GDM1 (cell line): ENCODE results near the gene ABI1.

Experiments used
- DNase-seq: peaks from one replicate; lab custom pipeline; 2025; lab: John Stamatoyannopoulos, UW

Gene ABI1

DNA sequence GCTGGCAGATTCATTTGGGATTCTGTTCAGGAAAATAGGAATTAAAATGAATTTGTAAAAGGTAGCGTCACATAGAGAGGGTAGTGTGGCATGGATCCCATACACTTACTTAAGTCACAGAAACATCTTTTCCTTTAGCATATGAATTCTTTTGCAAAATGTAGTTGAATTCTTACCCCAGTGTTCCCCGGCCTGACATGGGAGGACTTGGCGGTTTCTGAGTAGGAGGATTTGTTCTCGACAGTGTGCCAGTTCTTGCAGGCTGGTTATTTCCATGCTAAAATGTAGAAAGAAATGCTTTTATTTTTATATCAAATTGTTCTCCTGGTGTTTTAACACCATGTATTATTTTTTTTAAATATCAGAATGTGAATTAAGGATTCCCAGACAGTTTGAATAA is 90.7 kb downstream of the ABI1 start:
- DNase-seq, result no peak

DNA sequence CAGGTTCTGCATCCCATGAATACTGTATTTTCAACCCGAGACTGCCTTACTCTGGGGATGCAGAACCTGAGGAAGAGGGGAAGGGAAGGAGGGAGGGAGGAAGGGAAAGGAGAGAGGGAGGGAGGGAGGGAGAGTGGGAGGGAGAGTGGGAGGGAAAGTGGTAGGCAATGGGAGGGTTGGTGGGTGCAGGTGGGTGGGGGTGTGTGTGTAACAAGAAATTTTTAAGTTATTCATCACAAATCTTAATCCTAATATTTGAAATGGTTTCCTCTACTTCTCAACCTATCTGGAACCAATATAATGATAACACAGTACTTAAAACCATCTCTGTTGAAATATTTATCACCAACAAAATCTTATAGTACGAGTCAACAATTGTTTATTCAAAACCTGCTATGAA is 95.2 kb downstream of the ABI1 start:
- no peak for DNase-seq

DNA sequence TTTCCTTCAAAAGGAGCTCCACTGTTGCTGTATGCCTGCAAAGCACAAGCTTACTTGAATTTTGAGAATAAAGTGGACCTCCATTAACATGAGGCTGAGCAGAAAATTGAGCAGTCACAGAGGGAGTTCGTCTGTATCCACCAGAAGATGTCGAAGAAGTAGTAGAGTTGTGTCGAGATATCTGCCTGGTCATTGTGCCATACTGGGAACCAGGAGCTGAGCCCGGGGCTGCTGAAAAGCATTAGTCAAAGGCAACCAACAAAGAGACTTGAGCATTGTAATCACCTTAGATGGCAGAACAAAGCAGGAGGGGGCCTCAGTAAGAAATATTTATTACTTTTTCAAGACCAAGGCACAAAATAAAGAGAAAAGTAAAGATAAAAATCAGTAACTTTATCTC is 101.8 kb downstream of the ABI1 start:
- DNase-seq, result no peak

DNA sequence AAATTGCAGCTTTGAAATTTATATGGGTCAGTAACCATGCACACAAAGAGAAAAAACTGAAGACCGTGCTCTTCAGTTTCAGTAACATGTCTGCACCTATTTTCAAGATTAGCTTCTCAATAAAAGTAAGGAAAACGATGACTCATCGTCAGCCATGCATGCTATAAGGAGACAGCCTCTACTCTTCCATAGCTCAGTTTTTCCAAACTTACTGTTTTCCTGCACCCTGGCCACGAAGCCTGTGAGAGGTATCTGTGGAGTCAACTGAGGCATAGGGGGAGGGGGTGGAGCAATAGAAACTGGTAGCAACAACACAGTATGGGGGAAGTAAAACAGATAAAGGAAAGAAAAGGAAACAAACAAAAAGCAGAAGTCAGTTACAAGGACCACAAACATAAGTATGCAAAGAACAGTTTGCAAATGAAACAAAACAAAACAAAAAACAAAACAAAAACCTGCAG is 105.3 kb downstream of the ABI1 start:
- DNase-seq, result no peak

DNA sequence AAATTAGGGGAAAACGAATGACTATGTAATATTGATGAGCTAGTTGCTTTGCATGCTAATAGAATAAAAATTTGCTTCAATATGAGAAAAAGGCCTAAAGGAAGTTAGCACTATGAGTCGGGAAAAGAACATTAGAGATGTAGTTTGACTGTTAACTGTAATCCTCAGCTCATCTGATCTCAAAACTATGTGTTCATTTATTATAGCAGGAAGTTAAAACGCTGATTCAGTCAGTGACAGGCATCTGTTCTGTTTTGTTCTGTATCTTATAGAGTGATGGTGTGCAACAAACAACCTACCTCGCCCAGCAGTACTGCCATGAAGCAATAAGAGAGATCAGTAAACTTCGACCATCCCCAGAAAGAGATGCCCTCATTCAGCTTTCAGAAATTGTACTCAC is 114.7 kb downstream of the ABI1 start:
- no peak for DNase-seq

DNA sequence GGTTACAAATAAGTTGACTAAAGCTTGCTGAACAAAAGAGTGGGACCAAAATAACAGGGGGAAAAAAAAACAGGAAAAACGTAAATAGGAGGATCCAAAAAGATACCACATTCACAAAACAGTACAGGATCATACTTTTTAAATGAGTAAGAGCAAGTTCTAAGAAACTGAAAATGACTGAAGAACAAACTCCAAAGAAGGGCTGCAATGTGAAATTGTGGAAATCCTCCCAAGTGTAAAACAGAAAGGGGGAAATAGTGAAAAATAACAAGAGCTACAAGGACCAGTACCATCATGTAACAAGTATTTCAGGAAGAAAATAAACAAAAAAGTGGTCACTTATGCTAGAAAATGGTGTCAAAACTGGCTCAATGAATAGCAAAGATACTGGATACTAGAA is 116.9 kb downstream of the ABI1 start:
- no peak for DNase-seq

DNA sequence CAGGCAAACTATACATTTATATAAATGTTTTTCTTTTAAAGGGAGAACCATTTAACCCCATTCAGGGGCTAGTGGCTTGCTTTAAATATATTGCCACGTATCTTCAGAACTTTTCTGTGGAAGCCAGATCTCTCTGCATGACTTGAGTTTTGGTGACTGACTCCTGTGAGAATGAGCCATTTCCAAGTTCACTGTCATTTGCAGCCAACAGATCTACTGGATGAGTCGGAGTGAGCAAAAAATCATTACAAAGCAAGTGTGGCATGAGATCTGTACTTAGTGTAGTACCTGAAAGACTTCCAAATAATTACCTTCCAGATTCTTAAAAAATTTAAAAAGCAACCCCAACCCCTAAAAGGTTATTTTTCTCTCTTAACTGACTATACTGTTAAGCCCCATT is 117.7 kb downstream of the ABI1 start:
- no peak for DNase-seq

DNA sequence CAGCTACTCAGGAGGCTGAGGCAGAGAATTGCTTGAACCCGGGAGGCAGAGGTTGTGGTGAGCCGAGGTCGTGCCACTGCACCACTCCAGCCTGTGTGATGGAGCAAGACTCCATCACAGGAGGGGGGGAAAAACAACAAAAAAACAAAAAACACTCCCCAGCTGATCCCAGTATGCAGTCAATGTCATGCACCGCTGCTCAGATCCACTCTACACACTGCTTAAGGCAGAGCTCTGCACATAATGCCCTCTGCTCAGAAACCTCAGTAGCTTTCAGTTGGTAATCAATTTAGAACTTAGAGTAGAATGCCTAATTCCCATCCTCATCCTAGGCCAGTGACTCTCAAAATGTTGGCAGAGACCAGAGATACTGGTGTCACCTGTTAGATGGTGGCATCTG is 119.4 kb downstream of the ABI1 start:
- no peak for DNase-seq

DNA sequence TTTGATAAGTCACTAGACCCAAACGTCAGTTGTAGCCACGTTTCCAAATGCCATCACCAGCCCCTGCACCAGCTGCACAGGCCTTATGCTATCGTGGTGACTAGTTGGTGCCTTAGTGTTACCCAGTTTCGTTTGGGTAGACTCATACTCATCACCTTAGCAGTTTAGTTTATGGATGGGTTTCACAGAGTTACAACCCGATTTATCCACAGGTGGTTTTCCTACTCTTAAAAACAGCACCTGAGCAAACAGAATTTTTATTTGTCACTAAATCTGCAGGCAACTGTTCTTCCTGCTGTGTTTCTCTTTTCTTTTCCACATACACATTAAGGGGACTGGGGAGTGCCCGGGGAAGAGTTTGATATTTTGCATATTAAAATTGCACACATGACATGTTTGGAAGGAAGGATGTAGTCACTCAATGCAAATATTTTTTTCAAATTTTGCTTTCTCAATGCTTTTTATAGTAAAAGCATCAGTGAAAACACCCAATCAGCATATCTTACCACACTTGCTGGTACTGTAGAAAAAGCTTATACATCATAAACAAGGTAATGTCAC is 121.6 kb downstream of the ABI1 start:
- no peak for DNase-seq

DNA sequence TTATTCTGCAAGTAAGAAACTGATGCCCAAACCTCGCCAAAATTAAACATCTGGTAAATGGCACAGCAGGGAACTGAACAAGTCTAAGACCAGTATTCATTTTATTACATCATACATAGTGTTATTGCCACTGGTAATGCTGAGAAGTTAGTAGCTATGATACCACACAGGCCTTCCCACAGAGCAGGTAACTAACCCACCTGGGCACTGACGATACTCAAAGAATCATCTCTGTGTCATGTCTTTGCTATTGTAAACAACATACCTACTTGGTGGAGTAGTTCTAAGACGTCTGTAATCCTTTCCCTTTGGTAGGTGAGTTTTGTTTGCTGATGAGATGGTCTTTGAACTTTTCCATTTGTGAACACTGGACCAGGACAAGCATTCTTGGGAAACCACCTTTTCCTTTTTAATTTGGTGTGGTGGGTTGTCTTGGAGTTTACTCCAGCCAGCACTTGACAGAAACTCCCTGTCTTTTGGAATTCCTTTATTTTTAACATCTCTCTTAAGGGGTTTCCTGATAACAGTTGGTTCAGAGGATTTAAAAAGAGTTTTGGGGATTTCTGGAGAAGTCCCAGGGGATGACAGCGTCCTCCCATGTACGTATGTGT is 122.4 kb downstream of the ABI1 start:
- DNase-seq, result no peak

DNA sequence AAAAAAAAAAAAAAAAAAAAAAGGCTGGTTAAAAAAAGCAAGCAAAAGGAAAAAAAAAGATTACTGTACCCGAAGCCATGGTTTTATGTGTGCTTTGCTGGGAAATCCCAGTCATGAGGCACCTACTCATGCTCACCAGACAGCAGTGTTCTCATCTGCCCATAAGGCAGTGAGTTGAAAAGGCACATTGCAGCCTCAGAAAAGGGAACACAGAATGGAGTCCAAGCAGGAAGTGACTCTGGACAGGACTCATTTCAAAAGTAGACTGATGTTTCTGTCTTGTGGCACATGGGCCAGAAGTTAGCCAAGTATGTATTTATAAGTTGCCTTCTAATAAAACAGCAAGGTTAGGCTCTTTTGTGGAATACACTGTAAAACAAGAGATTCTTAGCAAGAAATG is 123.0 kb downstream of the ABI1 start:
- no peak for DNase-seq

DNA sequence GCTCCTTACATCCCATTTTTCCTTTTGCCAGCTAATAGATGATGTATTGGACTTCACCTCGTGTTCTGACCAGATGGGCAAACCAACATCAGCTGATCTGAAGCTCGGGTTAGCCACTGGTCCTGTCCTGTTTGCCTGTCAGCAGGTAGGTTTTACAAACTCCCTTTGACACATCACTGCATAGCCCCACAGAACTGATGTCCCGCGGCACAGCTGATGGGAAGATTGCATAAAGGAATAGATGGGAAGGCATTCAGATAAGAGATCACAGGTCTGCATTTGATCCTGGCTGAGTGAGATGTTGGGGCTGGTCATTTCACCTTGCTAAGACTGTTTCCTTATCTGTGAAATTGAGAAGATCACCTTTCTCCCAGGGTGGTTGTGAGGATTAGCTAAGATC is 125.3 kb downstream of the ABI1 start:
- DNase-seq, result no peak

DNA sequence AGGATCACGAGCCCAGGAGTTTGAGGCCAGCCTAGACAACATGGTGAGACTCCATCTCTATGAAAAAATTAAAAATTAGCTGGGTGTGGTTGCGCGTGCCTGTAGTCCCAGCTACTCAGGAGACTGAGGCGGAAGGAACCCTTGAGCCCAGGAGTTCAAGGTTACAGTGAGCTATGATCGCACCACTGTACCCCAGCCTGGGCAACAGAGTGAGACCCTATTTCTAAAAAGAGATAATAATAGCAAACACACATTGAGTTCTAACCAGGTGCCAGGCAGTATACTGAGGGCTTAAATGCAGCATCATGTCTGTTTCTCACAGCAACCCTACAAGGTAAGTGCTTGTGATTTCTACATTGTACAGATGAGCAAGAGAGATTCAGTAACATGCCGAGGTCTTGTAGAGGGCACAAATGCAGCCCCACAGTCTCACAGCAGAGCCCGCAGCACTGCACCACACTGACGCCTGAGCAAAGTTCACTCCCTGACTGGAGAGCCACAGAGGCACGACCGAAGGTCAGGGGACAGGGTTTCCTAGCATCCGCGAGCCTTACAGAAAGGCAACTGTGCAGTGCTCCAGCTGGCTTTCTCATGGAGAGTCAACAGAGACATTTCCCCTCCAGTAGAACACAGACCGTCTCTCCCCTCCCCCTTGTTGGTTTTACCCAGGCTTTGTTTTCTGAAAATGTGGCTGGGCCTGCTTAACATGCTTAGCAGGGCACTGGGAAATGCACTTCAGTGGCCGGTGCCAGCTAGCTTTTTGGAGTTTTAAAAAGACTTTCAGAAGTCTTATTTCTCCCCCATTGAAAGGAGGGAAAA is 126.8 kb downstream of the ABI1 start:
- no peak for DNase-seq

DNA sequence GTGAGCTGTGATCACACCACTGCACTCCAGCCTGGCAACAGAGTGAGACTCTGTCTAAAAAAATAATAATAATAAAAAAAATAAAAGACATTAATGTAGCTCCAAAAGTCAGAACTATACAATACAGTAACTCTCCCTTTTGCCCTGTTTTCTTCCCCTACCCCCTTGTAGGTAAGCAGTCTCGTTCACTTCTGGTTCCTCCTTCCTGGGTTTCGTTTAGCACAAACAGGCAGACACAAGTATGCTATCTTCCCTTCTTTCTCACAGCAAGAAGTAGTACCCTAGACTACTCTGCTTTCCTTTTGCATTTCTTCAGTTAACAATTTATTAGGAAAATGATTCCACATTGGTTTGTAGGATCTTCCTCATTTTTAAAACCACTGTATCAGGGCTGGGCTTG is 130.2 kb downstream of the ABI1 start:
- DNase-seq, result no peak

DNA sequence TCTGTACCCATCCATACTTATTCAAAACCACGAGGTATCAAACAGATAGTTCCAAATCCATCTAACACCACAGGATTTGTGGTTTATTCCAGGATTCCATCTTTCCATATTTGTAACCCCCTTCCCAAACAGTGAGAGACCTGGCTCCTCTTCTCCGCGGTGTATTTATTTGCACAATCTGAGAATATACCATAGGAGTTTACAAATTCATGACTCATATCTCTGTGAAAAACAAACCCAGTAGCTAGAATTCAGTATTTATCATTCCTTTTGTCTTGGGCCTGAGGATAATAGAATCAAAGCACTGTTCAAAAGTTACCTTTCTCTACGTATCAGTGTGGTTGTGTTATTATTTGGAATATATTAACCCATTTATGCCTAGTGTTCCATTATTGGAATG is 131.4 kb downstream of the ABI1 start:
- DNase-seq, result no peak

DNA sequence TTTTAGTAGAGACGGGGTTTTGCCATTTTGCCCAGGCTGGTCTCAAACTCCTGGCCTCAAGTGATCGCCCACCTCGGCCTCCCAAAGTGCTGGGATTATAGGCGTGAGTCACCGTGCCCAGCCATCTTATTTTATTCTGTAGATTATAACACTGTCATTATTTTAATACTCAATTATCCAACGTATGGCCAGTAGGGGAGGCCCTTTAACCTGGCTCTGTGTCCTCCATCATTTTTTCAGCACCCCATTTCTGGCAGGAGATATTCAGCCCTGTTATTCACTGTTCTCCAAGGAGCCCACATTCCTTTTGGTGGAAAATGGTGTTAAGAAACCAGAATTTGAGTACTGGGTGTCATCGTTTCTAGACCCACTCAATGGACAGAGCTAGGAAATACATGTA is 131.8 kb downstream of the ABI1 start:
- no peak for DNase-seq

DNA sequence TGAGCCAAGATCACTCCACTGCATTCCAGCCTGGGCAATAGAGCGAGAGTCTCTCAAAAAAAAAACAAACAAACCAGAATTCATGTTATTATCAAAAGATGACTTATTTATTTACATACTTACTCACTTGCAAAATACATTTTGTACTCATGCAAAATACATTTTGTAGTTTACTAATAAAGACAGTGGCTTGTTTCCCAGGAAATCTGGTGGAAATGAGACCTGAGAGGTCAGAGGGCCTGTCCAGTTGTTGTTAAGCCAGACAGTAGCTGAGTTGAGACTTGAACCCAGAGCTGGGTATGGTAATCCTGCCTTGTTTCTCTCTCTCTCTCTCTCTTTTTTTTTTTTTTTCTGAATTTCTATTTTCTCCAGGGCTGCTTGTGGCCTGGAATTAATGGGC is 133.8 kb downstream of the ABI1 start:
- no peak for DNase-seq

DNA sequence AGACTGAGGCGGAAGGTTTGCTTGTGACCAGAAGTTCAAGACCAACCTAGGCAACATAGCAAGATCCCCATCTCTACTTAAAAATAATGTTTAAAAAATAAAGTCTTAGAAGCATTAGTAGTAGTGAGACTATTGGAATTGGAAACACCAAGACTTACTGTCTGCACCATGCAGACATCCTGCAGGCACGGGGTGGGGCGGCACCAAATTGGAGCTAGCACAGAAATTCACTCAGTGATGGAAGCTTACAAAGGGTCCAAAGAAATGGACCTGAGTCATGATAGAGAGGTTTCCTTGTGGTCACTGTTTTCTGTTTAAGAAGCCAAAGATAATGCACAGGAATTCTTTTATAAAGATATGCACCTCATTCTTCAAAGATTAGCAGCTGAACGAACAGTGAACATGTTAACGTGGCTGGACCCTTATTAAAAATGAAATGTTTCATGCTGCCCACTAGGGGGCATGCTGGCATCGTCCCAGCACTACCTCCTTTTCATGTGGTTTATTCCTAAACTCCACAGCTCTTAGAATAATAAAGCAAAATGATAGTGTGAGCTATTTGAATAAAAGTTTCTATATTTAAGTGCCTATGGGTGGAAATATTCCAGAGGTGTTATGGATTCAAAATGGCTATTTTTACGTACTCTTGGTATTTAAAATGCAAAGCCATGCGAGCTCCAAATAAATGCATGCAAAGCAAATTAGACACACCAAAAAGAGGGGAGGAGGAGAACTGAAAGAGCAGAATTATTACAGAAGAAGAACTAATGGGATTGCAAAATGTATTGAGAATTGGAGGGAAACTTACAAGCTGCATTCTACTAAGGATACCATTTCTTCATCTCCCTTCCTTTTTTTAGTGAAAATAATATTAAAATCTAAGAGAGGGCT is 134.7 kb downstream of the ABI1 start:
- peak; percentile 17 for DNase-seq

DNA sequence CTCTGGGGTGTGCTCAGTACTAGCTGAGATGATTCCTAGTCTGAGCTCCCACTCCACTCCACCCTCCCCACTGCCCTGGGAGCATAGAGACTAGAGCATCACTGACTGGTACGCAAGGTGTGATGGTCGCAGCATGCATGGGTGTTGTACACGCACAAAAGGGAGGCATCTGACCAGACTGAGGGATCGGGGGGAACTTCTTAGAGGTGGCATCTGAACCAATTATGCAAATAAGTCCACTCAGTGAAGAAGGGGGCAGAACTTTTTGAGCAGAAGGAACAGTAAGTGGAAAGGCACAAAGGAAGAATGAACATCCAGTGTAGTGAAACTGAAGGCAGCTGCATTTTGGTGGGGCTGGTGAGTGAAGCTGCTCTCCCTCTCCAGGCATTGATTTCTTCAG is 137.7 kb downstream of the ABI1 start:
- no peak for DNase-seq

DNA sequence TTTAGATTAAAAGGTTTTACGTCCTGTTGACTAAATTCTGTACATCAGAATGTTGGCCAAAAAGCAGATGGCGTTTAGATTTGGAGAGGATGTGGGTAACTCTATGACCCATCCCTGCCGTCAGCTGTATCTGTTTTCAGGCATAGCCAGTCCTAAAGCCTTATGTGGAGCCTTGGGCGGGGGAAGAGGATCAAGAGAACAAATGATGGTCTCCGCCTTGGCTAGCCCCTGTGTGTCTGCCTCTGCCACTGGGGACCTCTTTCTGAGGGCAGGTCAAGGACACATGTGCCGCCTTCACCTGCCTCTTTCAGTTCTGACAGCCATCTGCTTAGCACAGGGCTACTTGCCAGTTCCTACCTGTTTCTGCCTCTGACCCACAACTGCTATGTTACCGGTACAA is 139.2 kb downstream of the ABI1 start:
- no peak for DNase-seq

DNA sequence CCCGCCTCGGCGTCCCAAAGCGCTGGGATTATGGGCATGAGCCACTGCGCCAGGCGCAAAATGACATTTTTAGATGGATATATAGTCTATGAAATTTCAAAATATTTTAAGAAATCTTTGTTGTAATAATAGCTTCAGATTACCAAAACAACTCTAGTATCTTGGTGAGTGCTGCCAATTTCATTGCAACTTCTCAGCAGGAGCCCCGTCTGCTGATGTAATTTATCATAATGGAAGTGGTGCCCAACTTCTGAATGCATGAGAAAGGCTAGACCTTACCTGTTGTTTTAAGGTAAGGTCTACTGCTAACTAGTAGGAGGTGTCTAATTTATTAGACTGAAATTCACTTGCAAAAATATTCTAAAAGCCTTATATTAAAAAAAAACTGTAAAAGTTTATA is 143.3 kb downstream of the ABI1 start:
- DNase-seq, result no peak

DNA sequence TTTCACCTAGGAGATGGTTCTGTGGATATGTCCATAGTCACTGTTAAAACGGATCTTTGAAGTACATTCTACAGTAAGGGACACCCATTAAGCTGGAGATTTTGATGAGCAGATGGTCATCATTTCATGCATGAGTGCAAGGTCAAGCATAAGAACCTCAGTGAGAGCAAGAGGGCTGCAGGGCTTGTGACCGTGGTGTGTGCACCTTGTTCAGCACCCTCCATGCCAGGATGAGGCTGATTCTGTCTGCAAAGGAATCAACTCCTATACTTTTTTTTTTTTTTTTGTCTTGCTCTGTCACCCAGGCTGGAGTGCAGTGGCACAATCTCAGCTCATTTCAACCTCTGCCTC is 145.6 kb downstream of the ABI1 start:
- DNase-seq, result no peak
